Mammary epithelial cell (primary cell): Measurements from ENCODE around the gene HOXA5.

Source experiments
- EZH2 ChIP-seq: IDR thresholded peaks from 2 replicates; pipeline ENCODE4 v1.6.1; 2012; ENCODE audit warnings: low read length, inconsistent platforms, borderline replicate concordance
- TF ChIP-seq, protein P1 (sequence below), 2 donors: IDR thresholded peaks in 1 of 2; conservative IDR thresholded peaks in 1 of 2; 2 replicates each; pipeline ENCODE4 v1.5.1; 2011 to 2012; ENCODE audit warnings: inconsistent platforms in 2 of 2, low read length in 2 of 2, mild to moderate bottlenecking in 2 of 2, control low read depth in 1 of 2, low read depth in 1 of 2; ENCODE audit not compliant: insufficient read depth in 1 of 2; ENCODE audit errors: extremely low read depth in 1 of 2

DNA sequence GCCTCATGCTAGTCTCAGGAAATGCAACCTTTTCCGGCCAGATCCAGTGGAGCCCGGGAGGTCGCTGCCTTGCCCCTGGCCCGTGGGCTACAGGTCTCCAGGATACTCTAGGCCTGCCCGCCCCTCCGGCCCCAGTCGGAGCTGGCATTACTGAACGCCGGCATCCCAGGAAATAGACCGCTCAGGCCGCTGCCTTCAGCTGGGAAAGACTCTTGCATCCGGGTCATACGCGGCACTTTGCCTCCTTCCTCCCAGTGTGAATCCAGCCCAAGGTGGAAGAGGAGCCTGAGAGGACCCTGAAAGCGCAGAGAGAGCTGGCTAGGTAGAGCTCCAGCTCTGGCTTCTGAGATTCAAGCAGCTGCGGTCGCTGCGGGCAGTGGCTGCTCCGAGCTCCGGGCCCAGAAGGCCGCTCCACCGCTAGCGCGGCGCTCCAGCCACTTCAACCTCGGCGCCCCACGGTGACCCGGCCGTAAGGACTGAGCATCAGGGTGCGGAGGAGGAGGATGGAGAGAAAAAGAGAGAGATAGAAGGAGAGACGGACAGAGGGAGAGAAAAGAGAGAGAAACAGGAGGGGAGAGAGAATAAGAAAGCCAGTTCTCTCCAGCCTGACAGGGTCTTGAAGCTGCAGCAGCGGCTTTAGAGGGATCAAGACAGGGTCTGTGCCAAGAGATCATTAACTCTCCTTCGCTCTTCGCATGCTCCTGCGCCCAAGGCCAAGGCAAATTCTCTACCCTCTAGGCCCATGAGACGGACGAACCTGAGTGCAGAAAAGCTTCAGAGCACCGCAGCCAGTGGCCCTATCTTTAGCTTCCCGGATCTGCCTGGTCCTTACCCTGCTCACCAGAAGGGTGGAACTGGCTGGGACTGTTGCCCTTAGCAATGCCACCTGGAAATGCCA, 32.4 kb upstream of the HOXA5 start:
- TF ChIP-seq, protein P1, sequence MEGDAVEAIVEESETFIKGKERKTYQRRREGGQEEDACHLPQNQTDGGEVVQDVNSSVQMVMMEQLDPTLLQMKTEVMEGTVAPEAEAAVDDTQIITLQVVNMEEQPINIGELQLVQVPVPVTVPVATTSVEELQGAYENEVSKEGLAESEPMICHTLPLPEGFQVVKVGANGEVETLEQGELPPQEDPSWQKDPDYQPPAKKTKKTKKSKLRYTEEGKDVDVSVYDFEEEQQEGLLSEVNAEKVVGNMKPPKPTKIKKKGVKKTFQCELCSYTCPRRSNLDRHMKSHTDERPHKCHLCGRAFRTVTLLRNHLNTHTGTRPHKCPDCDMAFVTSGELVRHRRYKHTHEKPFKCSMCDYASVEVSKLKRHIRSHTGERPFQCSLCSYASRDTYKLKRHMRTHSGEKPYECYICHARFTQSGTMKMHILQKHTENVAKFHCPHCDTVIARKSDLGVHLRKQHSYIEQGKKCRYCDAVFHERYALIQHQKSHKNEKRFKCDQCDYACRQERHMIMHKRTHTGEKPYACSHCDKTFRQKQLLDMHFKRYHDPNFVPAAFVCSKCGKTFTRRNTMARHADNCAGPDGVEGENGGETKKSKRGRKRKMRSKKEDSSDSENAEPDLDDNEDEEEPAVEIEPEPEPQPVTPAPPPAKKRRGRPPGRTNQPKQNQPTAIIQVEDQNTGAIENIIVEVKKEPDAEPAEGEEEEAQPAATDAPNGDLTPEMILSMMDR (conservative IDR thresholded peaks at IDR 0.05 in 1 of 2, IDR thresholded peaks at IDR 0.05 in 1 of 2; ENCODE audit: extremely low read depth in 1 of 2, insufficient read depth in 1 of 2, low read depth in 1 of 2, low read length in 2 of 2), result no peak
- no peak for TF ChIP-seq EZH2
